Measurements from ENCODE around the gene SMARCA2. TPM values are rescaled to one million over a fixed set of nuclear protein-coding genes. Genes with fewer than 3 reads are reported as not detected.

SMARCA2 gene
- total and polyA plus RNA-seq, 4 experiments from 2014 or later: 18.5 to 245 (median 142) TPM

DNA sequence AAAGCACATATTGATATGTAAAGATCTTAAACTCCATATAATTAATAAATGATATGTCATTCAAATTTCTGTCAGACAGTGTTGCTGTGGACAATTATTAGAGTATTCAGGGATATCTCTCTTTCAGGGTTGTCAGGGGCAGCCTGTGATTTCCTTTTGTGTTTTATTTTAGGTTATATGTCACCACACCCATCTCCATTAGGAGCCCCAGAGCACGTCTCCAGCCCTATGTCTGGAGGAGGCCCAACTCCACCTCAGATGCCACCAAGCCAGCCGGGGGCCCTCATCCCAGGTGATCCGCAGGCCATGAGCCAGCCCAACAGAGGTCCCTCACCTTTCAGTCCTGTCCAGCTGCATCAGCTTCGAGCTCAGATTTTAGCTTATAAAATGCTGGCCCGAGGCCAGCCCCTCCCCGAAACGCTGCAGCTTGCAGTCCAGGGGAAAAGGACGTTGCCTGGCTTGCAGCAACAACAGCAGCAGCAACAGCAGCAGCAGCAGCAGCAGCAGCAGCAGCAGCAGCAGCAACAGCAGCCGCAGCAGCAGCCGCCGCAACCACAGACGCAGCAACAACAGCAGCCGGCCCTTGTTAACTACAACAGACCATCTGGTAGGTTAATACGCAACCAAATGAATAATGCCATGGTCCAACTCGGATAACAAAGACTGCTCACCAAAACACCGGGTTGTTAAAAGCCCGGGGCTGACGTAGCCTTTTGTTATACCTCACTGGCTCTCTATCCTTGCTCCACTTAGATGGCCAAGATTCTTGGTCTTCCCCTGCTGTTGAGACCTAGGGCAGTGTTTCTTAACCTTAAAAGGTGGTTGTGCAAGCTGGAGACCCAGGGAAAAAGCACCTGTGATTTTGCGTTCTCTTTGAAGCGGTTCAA is 24.4 kb downstream of the SMARCA2 start:
- Histone ChIP-seq H3K4me1 (ENCODE audit: insufficient read depth, low read length) (peaks cover 18% of the 10 kb centered on the region), H3K36me3 (ENCODE audit: insufficient read depth, low read length) (peaks cover 37% of the 10 kb centered on the region), H3K4me3 (ENCODE audit: low read length in 2 of 2) (no peak overlapping the region), H3K27ac (ENCODE audit: low read depth, low read length) (no peak overlapping the region), H3K9me3 (ENCODE audit: control insufficient read depth in 1 of 2, low read length in 2 of 2) (no peaks in the 10 kb centered on the region), H3K27me3 (ENCODE audit: insufficient read depth, low read length) (no peaks in the 10 kb centered on the region)
- DNase-seq: peak in 1 of 5 donors; percentile 22
- H3K9me3 Mint-ChIP-seq: peaks cover 0 to 3% (median 0%) of the 10 kb centered on the region in 8 donors
- H3K27ac Mint-ChIP-seq: peak overlapping the region in 1 of 7 donors; percentile 14
- H3K27me3 Mint-ChIP-seq: no peaks in the 10 kb centered on the region
- ChIA-PET POLR2A (ENCODE audit: partially characterized antibody) (interaction anchor here (2.0 kb wide), 1 partner anchor 16 kb away, joined by 6 read pairs; no protein-coding TSS in a partner anchor), CTCF (ENCODE audit: partially characterized antibody) (no interaction called here)
- intact Hi-C loops (cut with micrococcal nuclease): loop anchor here (2.0 kb wide), 2 partner anchors 15 to 17 kb away; no protein-coding TSS in a partner anchor
- peaks cover 39 to 65% (median 56%) of the 10 kb centered on the region in 4 donors for H3K4me1 Mint-ChIP-seq
- H3K36me3 Mint-ChIP-seq: peaks cover 50 to 85% of the 10 kb centered on the region in 2 donors
- no peak overlapping the region for H3K4me3 Mint-ChIP-seq

DNA sequence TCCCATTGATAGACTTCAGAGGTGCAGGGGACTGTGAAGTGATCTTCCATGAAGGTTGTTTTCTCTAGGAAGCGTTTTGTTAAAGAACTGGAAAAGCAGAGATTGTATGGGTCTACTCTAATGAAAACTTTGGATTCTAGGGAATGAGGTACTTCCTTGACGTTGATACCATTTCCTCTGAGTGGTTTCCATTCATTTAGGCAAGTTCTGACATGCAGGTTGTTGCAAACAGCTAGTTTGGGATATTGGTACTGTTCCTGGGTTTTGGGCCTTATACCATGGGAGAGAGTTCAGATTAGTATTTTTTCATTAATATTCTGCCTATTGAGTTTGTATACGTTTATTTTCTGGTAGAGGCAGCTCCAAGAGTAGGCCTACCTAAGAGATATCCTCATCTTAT is 25.7 kb downstream of the SMARCA2 start:
- intact Hi-C loops (cut with micrococcal nuclease): loop anchor here (2.0 kb wide), 2 partner anchors 14 to 18 kb away; no protein-coding TSS in a partner anchor
- H3K4me1 Mint-ChIP-seq: peaks cover 39 to 77% (median 64%) of the 10 kb centered on the region in 4 donors
- peaks cover 36% of the 10 kb centered on the region for H3K36me3 ChIP-seq (ENCODE audit: insufficient read depth, low read length)
- H3K4me3 Mint-ChIP-seq: no peak overlapping the region
- H3K27me3 ChIP-seq (ENCODE audit: insufficient read depth, low read length): no peaks in the 10 kb centered on the region
- peaks cover 0 to 3% (median 0%) of the 10 kb centered on the region in 8 donors for H3K9me3 Mint-ChIP-seq
- no peaks in the 10 kb centered on the region for H3K9me3 ChIP-seq (ENCODE audit: control insufficient read depth in 1 of 2, low read length in 2 of 2)
- no peak overlapping the region for H3K27ac ChIP-seq (ENCODE audit: low read depth, low read length)
- H3K27ac Mint-ChIP-seq: peak overlapping the region in 4 of 7 donors; percentile 47 to 85 (median 62)
- H3K36me3 Mint-ChIP-seq: peaks cover 61 to 92% of the 10 kb centered on the region in 2 donors
- no peaks in the 10 kb centered on the region for H3K27me3 Mint-ChIP-seq
- no peak overlapping the region for H3K4me3 ChIP-seq (ENCODE audit: low read length in 2 of 2)
- ChIA-PET POLR2A (ENCODE audit: partially characterized antibody) (interaction anchor here (2.3 kb wide), 1 partner anchor 23 kb away, joined by 8 read pairs; no protein-coding TSS in a partner anchor), CTCF (ENCODE audit: partially characterized antibody) (interaction anchor here (1.4 kb wide), 1 partner anchor 10 kb away, joined by 3 read pairs; no protein-coding TSS in a partner anchor)
- DNase-seq: no peak
- peaks cover 17% of the 10 kb centered on the region for H3K4me1 ChIP-seq (ENCODE audit: insufficient read depth, low read length)

DNA sequence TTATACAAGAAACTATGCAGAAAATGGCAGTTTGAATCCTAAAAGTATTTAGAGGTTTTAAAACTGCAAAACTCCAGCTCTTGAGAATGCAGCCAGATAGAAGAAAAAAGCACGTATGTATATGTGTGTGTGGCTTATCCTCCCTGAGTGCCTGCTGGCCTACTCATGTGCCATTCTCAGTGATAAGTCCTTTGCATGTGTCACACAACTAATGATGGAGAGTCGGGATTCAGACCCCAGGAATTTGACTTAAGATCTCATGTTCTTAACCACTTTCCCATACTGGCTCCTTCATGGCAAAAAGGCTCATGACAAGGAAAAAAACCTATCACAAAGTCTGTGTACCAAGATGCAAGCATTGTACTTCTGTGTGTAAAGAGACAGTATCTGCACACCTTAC is 26.6 kb downstream of the SMARCA2 start:
- no peak overlapping the region for H3K4me3 ChIP-seq (ENCODE audit: low read length in 2 of 2)
- peak overlapping the region in 5 of 7 donors; percentile 9 to 52 (median 42) for H3K27ac Mint-ChIP-seq
- H3K27me3 Mint-ChIP-seq: no peaks in the 10 kb centered on the region
- POLR2A ChIA-PET (ENCODE audit: partially characterized antibody): interaction anchor here (2.3 kb wide), 1 partner anchor 24 kb away, joined by 8 read pairs; no protein-coding TSS in a partner anchor
- H3K27ac ChIP-seq (ENCODE audit: low read depth, low read length): no peak overlapping the region
- H3K9me3 Mint-ChIP-seq: peaks cover 0 to 3% (median 0%) of the 10 kb centered on the region in 8 donors
- peaks cover 60 to 93% of the 10 kb centered on the region in 2 donors for H3K36me3 Mint-ChIP-seq
- H3K9me3 ChIP-seq (ENCODE audit: control insufficient read depth in 1 of 2, low read length in 2 of 2): no peaks in the 10 kb centered on the region
- no peak for DNase-seq
- peaks cover 34 to 72% (median 56%) of the 10 kb centered on the region in 4 donors for H3K4me1 Mint-ChIP-seq
- H3K27me3 ChIP-seq (ENCODE audit: insufficient read depth, low read length): no peaks in the 10 kb centered on the region
- H3K36me3 ChIP-seq (ENCODE audit: insufficient read depth, low read length): peaks cover 41% of the 10 kb centered on the region
- H3K4me3 Mint-ChIP-seq: no peak overlapping the region
- CTCF ChIA-PET (ENCODE audit: partially characterized antibody): interaction anchor here (1.4 to 1.5 kb wide), 2 partner anchors 11 to 15 kb away, joined by 3 read pairs; no protein-coding TSS in a partner anchor
- peaks cover 13% of the 10 kb centered on the region for H3K4me1 ChIP-seq (ENCODE audit: insufficient read depth, low read length)
- intact Hi-C loops (cut with micrococcal nuclease): loop anchor here (2.0 kb wide), 2 partner anchors 13 to 19 kb away; no protein-coding TSS in a partner anchor

DNA sequence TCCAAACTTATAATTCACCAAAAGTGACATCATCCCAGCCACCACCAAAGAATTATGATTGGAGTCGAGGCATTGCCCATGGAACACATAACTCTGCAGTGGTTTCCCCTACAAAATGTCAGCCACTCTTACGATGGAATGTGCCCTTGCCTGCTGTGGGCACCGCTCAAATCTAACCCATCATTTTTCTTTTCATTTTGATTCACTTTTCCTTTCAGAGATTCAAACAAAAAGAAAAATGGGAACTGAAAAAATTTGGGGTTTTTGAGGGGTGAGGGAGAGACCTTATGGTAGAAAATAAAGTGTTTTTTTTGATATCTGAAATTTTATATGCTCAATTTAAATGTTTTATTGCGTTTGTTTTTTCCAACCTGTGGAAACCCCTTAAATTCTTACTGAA is 28.1 kb downstream of the SMARCA2 start:
- intact Hi-C loops (cut with micrococcal nuclease): no loop called here
- ChIA-PET CTCF (ENCODE audit: partially characterized antibody) (interaction anchor here (1.5 kb wide), 1 partner anchor 16 kb away, joined by 3 read pairs; no protein-coding TSS in a partner anchor), POLR2A (ENCODE audit: partially characterized antibody) (interaction anchor here (0.6 to 2.3 kb wide), 4 partner anchors 11 to 26 kb away, joined by 3 to 8 read pairs (median 5); no protein-coding TSS in a partner anchor)
- no peak for DNase-seq
- H3K4me1 Mint-ChIP-seq: peaks cover 33 to 66% (median 50%) of the 10 kb centered on the region in 4 donors
- H3K4me3 Mint-ChIP-seq: no peak overlapping the region
- peaks cover 0 to 5% (median 0%) of the 10 kb centered on the region in 8 donors for H3K9me3 Mint-ChIP-seq
- H3K4me3 ChIP-seq (ENCODE audit: low read length in 2 of 2): no peak overlapping the region
- H3K27me3 ChIP-seq (ENCODE audit: insufficient read depth, low read length): no peaks in the 10 kb centered on the region
- H3K9me3 ChIP-seq (ENCODE audit: control insufficient read depth in 1 of 2, low read length in 2 of 2): no peaks in the 10 kb centered on the region
- peaks cover 13% of the 10 kb centered on the region for H3K4me1 ChIP-seq (ENCODE audit: insufficient read depth, low read length)
- H3K36me3 ChIP-seq (ENCODE audit: insufficient read depth, low read length): peaks cover 41% of the 10 kb centered on the region
- H3K27ac ChIP-seq (ENCODE audit: low read depth, low read length): no peak overlapping the region
- no peaks in the 10 kb centered on the region for H3K27me3 Mint-ChIP-seq
- peak overlapping the region in 5 of 7 donors; percentile 31 to 86 (median 76) for H3K27ac Mint-ChIP-seq
- H3K36me3 Mint-ChIP-seq: peaks cover 56 to 88% of the 10 kb centered on the region in 2 donors

DNA sequence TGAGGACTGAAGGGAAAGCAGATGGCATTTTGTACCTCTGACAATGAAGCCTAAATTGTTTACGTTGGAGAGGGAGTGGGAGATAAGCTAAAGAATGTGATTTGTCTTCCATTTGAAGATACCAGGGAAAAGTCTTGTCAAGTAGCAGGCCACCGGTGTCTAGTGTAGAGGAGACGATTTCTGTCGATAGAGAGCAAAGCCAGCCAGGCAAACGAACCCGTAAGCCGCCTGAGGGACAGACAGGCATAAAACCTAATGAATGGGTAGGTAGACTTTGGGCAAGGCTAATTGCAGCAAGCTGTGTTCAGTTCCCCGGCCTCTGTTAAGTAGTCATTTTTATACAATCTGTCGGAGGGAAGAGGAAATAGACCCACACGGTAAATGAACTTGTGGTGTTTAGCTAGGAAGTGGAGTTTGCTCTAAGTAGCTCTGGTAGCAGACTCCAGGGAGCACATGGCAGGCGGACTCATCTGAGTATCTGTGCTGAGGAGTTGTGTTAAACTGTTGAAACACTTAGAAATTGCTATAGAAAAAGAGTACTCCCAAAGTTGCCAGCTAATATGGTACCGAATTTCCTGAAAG is 28.8 kb downstream of the SMARCA2 start:
- H3K27me3 Mint-ChIP-seq: no peaks in the 10 kb centered on the region
- Histone ChIP-seq H3K36me3 (ENCODE audit: insufficient read depth, low read length) (peaks cover 41% of the 10 kb centered on the region), H3K27me3 (ENCODE audit: insufficient read depth, low read length) (no peaks in the 10 kb centered on the region), H3K4me1 (ENCODE audit: insufficient read depth, low read length) (peaks cover 18% of the 10 kb centered on the region), H3K9me3 (ENCODE audit: control insufficient read depth in 1 of 2, low read length in 2 of 2) (no peaks in the 10 kb centered on the region), H3K27ac (ENCODE audit: low read depth, low read length) (no peak overlapping the region), H3K4me3 (ENCODE audit: low read length in 2 of 2) (no peak overlapping the region)
- peaks cover 51 to 86% of the 10 kb centered on the region in 2 donors for H3K36me3 Mint-ChIP-seq
- peak overlapping the region; percentile 56 to 86 (median 76) for H3K27ac Mint-ChIP-seq
- ChIA-PET POLR2A (ENCODE audit: partially characterized antibody) (interaction anchor here (0.6 to 1.2 kb wide), 4 partner anchors 9 to 29 kb away, joined by 3 to 6 read pairs (median 4); partner anchors contain the start of gene SMARCA2), CTCF (ENCODE audit: partially characterized antibody) (interaction anchor here (1.5 kb wide), 1 partner anchor 18 kb away, joined by 4 read pairs; no protein-coding TSS in a partner anchor)
- H3K4me3 Mint-ChIP-seq: peak overlapping the region in 4 of 8 donors; percentile 1 to 29 (median 17)
- no peak for DNase-seq
- peaks cover 0 to 5% (median 0%) of the 10 kb centered on the region in 8 donors for H3K9me3 Mint-ChIP-seq
- intact Hi-C loops (cut with micrococcal nuclease): no loop called here
- peaks cover 32 to 65% (median 48%) of the 10 kb centered on the region in 4 donors for H3K4me1 Mint-ChIP-seq

DNA sequence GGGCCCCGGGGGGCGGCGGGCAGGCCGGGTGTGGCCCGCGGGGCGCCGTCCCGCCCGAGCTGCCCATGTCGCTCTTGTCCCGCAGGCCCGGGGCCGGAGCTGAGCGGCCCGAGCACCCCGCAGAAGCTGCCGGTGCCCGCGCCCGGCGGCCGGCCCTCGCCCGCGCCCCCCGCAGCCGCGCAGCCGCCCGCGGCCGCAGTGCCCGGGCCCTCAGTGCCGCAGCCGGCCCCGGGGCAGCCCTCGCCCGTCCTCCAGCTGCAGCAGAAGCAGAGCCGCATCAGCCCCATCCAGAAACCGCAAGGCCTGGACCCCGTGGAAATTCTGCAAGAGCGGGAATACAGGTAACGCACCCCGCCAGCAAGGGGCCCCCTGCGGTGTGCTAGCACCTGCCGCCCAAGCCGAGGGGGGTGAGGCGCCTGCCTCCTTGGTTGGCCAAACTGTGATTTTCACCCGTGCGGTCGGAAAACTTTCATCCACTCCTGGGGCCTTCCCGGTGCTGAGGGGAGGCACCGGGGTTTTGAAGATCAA is 32.1 kb downstream of the SMARCA2 start:
- no peak overlapping the region for H3K27ac ChIP-seq (ENCODE audit: low read depth, low read length)
- H3K27ac Mint-ChIP-seq: peak overlapping the region in 2 of 7 donors; percentile 67 to 90

More for the DNA sequence above, 32.1 kb downstream of the SMARCA2 start:
- peaks cover 0 to 5% (median 0%) of the 10 kb centered on the region in 8 donors for H3K9me3 Mint-ChIP-seq
- no peaks in the 10 kb centered on the region for H3K27me3 ChIP-seq (ENCODE audit: insufficient read depth, low read length)
- H3K4me3 ChIP-seq (ENCODE audit: low read length in 2 of 2): no peak overlapping the region
- H3K4me1 Mint-ChIP-seq: peaks cover 37 to 77% (median 52%) of the 10 kb centered on the region in 4 donors
- peaks cover 34% of the 10 kb centered on the region for H3K4me1 ChIP-seq (ENCODE audit: insufficient read depth, low read length)
- intact Hi-C loops (cut with micrococcal nuclease): no loop called here
- peak in 1 of 5 donors; percentile 41 for DNase-seq
- H3K9me3 ChIP-seq (ENCODE audit: control insufficient read depth in 1 of 2, low read length in 2 of 2): no peaks in the 10 kb centered on the region
- CTCF ChIA-PET (ENCODE audit: partially characterized antibody): no interaction called here
- H3K27me3 Mint-ChIP-seq: no peaks in the 10 kb centered on the region
- peaks cover 16% of the 10 kb centered on the region for H3K36me3 ChIP-seq (ENCODE audit: insufficient read depth, low read length)
- no peak overlapping the region for H3K4me3 Mint-ChIP-seq
- H3K36me3 Mint-ChIP-seq: peaks cover 28 to 79% of the 10 kb centered on the region in 2 donors
- POLR2A ChIA-PET (ENCODE audit: partially characterized antibody): no interaction called here

Data from CD4-positive, alpha-beta memory T cell (primary cell).